Tibial nerve (tissue), 4 donors: ENCODE data around the gene DHX8.

Experiments
- CTCF ChIP-seq, 5 experiments: fragments of 200-600 bp in 3 of 5; fragments of 450-650 bp in 2 of 5; sonication (generic) in 3 of 5; IDR thresholded peaks; one replicate each; pipeline ENCODE4 v1.5.1; 2016 to 2019; ENCODE audit warnings: antibody characterized with exemption in 5 of 5, mild to moderate bottlenecking in 3 of 5, moderate library complexity in 2 of 5
- EP300 ChIP-seq, 2 donors: sonication (generic); formaldehyde crosslinking; IDR thresholded peaks; one replicate each; pipeline ENCODE4 v1.6.1; 2017; ENCODE audit warnings: antibody characterized with exemption in 2 of 2, mild to moderate bottlenecking in 1 of 2
- POLR2A ChIP-seq, 2 donors: fragments of 450-650 bp; IDR thresholded peaks; one replicate each; pipeline ENCODE4 v1.6.1; 2017; ENCODE audit warnings: antibody characterized with exemption in 2 of 2, mild to moderate bottlenecking in 2 of 2, moderate library complexity in 2 of 2

- no peak for TF ChIP-seq CTCF (IDR thresholded peaks at IDR 0.05)
- TF ChIP-seq EP300 (IDR thresholded peaks at IDR 0.05): no peak
- no peak for TF ChIP-seq POLR2A (IDR thresholded peaks at IDR 0.05)
These were observed 60.2 kb downstream of the DHX8 start for GRCh38 chr17:43543771-43544575.
